GM12892 (cell line): ENCODE measurements around the gene DHX34.
"Not testable (repeated sequence)": the region's sequence is repeated elsewhere in the genome, so short reads cannot be mapped to it uniquely, and the experiment has no call there.

Experiments
- DNase-seq: peaks from one replicate; pipeline ENCODE4 v3.0.0; 2011; ENCODE audit not compliant: insufficient read length
- FAIRE-seq: peaks from 2 replicates; lab custom pipeline; 2011; peaks lifted over from hg19 to GRCh38; lab: Jason Lieb, UNC
- POLR2A ChIP-seq: IDR thresholded peaks from 2 replicates; pipeline ENCODE4 v1.6.1; 2011; ENCODE audit warnings: low read depth, low read length, control low read depth
- POLR2AphosphoS5 ChIP-seq: IDR thresholded peaks from 2 replicates; pipeline ENCODE4 v1.6.1; 2011; ENCODE audit warnings: low read depth, low read length, control low read depth
- TAF1 ChIP-seq: IDR thresholded peaks from 2 replicates; pipeline ENCODE4 v1.6.1; 2011; ENCODE audit warnings: low read depth, mild to moderate bottlenecking, control low read depth, low read length, borderline replicate concordance

DHX34 gene

DNA sequence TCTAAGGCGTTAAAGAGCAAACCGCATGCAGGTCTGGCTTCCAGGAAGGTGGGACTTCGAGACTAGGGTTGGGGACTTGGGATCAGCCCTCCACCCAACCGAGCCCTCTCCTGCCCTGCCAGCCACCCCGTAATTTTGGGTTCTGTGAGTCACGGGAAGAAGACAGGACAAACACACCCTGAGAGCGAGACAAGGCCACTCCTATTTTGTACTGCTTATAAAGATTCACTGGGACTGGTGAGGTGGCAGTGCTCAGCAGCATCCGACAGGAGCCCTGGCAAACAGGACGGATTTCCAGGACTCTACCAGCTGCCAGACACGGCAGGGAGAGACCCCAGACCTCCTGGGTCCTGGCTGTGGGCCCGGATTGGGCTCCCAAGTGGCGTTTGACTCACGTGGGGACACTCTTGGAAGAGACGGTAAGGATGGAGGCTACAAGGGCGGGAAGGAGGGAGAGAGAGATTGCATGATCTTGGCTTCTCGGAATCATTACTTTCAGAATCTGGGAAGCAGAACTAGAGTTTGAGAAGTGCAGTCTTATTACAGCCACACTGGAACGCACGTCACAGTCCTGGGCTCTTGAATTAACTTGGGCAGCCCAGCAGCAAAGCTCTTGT is 17.1 kb upstream of the DHX34 start, which contains the start of gene C5AR2:
Gene C5AR2 (plus strand): TSS at position 245 of the 617 bp plus-strand sequence. CDS start 8,625 bp downstream, outside the sequence.
- DNase-seq (no peak), FAIRE-seq (no peak)
- no peak for TF ChIP-seq POLR2AphosphoS5
- no peak for TF ChIP-seq TAF1
- no peak for TF ChIP-seq POLR2A

DNA sequence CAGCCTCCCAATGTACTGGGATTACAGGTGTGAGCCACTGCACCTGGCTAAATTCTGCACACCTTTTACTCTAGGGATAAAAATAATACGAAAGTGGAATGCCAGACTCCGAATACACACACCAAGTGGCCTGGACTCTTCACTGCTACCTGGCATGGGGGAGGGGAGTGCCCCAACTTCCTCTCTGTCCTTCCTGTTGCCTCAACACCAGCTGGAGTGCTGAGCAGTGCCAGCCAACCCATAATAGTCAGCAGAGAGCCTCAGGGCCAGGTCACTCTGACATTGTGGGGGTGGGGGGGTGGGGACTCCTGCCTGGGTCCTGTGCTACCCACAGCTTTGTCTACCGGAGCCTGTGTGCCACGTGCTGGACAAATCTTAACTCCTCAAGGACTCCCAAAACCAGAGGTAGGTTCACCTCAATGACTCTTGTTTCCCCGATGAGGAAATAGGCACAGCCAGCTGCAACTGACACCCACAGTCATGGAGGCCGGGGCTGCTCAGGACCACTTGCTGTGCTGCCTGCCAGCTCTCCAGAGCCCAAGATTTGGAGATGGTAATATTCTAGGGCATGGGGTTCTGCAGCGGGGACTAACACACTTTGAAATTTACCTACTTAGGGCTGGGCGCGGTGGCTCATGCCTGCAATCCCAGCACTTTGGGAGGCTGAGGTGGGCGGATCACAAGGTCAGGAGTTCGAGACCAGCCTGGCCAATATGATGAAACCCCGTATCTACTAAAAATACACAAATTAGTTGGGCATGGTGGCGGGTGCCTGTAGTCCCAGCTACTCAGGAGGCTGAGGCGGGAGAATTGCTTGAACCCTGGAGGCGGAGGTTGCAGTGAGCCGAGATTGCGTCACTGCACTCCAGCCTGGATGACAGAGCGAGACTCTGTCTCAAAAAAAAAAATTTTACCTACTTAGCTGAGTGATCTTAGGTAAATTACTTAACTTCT is 12.1 kb upstream of the DHX34 start:
- DNase-seq, FAIRE-seq: not testable (repeated sequence)

DNA sequence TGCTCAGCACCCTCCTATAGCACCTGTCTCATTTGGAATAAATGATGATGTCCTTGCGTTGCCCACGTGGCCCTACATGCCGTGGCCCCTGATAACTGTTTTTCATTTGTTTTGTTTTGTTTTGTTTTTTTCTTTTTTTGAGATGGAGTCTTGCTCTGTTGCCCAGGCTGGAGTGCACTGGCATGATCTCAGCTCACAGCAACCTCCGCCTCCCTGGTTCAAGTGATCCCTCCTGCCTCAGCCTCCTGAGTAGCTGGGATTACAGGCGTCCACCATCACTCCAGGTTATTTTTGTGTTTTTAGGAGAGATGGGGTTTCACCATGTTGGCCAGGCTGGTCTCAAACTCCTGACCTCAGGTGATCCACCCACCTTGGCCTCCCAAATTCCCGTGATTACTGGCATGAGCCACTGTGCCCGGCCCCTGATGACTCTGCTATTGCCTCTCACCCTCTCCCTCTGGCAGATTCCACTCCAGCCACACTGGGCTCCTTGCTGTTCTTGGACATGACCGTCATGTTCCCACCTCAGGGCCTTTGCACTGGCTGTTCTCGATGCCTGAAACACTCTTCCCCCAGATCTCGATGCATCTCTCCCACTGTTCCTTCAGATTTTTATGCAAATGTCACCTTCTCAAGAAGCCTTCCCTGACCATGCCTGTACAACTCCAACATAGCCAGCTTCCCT is 9.8 kb upstream of the DHX34 start:
- TF ChIP-seq POLR2AphosphoS5 (no peak), POLR2A (no peak), TAF1 (no peak)
- no peak for FAIRE-seq

DNA sequence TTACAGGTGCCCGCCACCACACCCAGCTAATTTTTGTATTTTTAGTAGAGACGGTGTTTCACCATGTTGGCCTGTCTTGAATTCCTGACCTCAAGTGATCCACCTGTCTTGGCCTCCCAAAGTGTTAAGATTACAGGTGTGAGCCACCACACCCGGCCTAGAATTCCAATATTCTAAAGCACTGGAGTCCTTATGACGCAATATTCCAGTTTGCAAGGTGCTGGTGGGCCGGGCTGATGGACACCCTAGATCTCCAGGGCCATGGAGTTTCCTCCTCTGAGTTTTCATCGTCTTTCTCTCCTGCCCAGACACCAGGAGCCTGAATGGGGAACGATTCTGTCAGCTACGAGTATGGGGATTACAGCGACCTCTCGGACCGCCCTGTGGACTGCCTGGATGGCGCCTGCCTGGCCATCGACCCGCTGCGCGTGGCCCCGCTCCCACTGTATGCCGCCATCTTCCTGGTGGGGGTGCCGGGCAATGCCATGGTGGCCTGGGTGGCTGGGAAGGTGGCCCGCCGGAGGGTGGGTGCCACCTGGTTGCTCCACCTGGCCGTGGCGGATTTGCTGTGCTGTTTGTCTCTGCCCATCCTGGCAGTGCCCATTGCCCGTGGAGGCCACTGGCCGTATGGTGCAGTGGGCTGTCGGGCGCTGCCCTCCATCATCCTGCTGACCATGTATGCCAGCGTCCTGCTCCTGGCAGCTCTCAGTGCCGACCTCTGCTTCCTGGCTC is 8.5 kb upstream of the DHX34 start:
- no peak for DNase-seq
- no peak for FAIRE-seq
- no peak for TF ChIP-seq POLR2AphosphoS5
- no peak for TF ChIP-seq TAF1
- TF ChIP-seq POLR2A = no peak

More for the DNA sequence above, 9.8 kb upstream of the DHX34 start:
- no peak for DNase-seq

DNA sequence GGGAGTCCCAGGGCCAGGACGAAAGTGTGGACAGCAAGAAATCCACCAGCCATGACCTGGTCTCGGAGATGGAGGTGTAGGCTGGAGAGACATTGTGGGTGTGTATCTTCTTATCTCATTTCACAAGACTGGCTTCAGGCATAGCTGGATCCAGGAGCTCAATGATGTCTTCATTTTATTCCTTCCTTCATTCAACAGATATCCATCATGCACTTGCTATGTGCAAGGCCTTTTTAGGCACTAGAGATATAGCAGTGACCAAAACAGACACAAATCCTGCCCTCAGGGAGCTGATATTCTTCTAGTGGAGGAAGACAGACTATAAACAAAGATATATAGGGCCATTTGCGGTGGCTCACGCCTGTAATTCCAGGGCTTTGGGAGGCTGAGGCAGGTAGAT is 7.4 kb upstream of the DHX34 start:
- FAIRE-seq = no peak
- no peak for TF ChIP-seq POLR2AphosphoS5
- no peak for TF ChIP-seq TAF1
- no peak for TF ChIP-seq POLR2A
- DNase-seq = no peak

DNA sequence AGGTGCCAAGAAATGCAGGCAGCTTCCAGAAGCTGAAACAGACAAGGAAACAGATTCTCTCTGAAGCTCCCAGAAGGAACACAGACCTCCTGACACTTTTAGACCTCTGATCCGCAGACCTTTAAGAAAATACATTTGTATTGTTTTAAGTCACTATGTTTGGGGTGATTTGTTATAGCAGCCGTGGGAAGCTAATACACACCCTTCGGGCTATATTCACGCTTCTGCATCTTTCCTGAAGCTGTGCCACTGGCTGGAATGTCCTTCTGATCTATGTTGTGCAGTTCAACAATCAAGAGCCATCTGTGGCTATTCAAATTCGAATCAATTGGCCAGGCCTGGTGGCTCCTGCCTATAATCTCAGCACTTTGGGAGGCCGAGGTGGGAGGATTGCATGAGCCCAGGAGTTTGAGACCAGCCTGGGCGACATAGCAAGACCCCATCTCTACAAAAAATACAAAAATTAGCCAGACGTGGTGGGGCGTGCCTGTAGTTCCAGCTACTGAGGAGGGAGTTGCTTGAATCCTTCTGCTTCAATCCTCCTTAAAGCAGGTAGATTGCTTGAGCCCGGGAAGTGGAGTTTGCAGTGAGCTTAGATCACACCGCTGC is 5.8 kb upstream of the DHX34 start:
- no peak for DNase-seq
- no peak for TF ChIP-seq POLR2A
- TF ChIP-seq POLR2AphosphoS5 = no peak
- no peak for TF ChIP-seq TAF1
- FAIRE-seq = no peak

DNA sequence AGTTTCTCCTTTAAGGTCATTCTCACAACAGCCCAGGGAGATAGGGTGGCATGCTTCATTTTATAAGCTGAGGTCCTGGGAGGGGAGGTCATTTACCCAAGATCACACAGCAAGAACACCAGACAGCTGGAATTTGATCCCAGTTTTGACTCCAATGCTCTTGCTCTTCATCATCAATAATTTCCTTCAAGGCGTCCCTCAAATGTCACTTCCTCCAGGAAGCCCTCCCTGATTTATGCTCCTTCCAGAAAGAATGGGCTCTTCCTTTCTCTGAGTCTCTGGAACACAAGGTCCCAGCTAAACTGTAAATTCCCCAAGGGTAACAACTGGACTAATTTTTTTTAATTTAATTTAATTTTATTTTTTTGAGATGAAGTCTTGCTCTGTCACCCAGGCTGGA is 4.7 kb upstream of the DHX34 start:
- TF ChIP-seq TAF1 (no peak), POLR2A (no peak)
- FAIRE-seq (no peak), DNase-seq (no peak)

DNA sequence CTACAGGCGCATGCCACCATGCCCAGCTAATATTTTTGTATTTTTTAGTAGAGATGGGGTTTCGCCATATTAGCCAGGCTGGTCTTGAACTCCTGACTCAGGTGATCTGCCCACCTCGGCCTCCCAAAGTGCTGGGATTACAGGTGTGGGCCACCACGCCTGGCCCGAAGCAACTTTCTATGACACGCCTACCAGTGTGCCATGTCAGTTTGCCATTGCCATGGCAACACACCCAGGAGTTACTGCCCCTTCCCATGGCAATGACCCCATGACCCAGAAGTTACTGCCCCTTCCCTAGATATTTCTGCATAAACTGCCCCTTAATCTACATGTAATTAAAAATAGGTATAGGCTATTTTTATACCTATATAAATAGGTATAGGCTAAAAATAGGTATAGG is 3.1 kb upstream of the DHX34 start:
- not testable (repeated sequence) for FAIRE-seq, DNase-seq

DNA sequence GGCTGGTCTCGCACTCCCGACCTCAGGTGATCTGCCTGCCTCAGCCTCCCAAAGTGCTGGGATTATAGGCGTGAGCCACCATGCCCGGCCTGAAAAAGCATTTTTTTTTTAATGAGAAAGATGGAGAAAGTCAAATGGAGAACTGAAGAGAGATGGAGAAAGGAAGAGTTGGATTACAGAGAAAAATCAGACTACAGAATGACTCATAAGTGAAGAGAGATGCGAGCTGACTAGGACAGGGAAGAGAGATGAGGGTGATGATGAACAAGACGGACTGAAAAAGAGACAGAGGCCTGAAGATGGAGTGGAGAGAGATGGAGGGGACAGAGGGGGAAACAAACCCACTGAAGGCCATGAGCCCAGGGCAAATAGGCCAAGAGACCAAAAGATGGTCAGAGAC is 1.5 kb downstream of the DHX34 start:
- no peak for TF ChIP-seq POLR2AphosphoS5
- TF ChIP-seq TAF1 = no peak
- no peak for TF ChIP-seq POLR2A
- DNase-seq (no peak), FAIRE-seq (no peak)

DNA sequence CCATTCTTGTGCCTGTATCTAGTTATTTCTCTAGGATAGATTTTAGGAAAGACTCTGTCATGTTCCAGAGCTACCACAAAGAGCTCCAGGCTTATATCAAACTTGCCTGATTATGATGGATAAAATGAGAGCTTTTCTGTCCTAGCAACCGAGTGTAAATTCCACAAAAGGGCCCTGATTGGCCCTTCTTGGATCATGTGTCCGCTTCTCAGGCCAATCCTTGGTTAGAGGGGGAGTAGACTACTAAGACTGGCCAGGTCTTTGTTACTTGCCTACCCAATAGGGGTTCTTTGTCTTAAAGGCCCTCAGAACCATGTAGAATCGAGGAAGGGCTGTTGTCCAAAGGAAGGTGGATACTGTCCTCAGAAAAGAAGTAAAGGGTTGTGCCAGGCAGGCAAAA is 2.4 kb downstream of the DHX34 start:
- TF ChIP-seq POLR2AphosphoS5 (no peak), POLR2A (no peak), TAF1 (no peak)
- FAIRE-seq (no peak), DNase-seq (no peak)

DNA sequence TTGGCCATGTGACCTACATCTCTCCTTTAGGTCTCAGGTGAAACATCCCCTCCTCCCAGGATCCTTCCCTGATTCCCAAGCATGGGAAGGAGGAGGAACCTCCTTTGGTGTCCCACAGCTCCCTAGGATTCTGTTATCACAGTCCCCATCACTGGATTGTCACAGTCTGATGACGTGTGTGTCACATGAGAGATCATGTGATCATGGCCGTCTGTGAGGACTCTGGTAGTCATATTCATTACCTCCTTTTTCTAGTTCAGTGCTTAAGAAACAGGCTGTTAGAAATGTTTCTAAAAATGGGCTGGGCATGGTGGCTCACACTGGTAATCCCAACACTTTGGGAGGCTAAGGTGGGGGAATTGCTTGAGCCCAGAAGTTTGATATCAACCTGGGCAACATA is 3.0 kb downstream of the DHX34 start:
- FAIRE-seq (no peak), DNase-seq (no peak)
- TF ChIP-seq POLR2AphosphoS5 = no peak
- TF ChIP-seq TAF1 = no peak
- no peak for TF ChIP-seq POLR2A

DNA sequence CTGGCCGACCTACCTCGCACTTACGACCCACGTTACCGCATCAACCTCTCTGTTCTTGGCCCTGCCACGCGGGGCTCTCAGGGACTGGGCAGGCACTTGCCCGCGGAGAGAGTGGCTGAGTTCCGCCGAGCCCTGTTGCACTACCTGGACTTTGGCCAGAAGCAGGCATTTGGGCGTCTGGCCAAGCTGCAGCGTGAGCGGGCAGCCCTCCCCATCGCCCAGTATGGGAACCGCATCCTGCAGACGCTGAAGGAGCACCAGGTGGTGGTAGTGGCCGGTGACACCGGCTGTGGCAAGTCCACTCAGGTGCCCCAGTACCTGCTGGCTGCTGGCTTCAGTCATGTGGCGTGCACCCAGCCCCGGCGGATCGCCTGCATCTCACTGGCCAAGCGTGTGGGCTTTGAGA is 4.2 kb downstream of the DHX34 start:
- no peak for FAIRE-seq
- TF ChIP-seq TAF1 = no peak
- no peak for DNase-seq
